DMS153 treated with DMSO at 0.1 percent for 48 hours (cell line): ENCODE measurements around the gene MYH11.
"Not testable (repeated sequence)": the region's sequence is repeated elsewhere in the genome, so short reads cannot be mapped to it uniquely, and the experiment has no call there.

Source experiments
- DNase-seq: peaks from one replicate; lab custom pipeline; 2025; ENCODE audit not compliant: unreplicated experiment; lab: John Stamatoyannopoulos, UW

MYH11 gene

GRCh38 chr16:15723808-15724207, 133.0 kb downstream of the MYH11 start:
- no peak for DNase-seq

GRCh38 chr16:15721018-15721417, 135.8 kb downstream of the MYH11 start:
- DNase-seq = no peak

- no peak for DNase-seq
Measured at GRCh38 chr16:15716694-15717447, 140.0 kb downstream of the MYH11 start.

GRCh38 chr16:15715221-15715620, 141.6 kb downstream of the MYH11 start:
- DNase-seq = no peak

GRCh38 chr16:15714393-15715172, 142.2 kb downstream of the MYH11 start:
- no peak for DNase-seq

GRCh38 chr16:15708997-15709396, 147.8 kb downstream of the MYH11 start:
- no peak for DNase-seq

GRCh38 chr16:15708096-15708495, 148.7 kb downstream of the MYH11 start:
- DNase-seq = no peak

GRCh38 chr16:15707332-15707731, 149.5 kb downstream of the MYH11 start:
- no peak for DNase-seq

GRCh38 chr16:15705064-15705565, 151.7 kb downstream of the MYH11 start:
- no peak for DNase-seq

GRCh38 chr16:15704545-15704987, 152.3 kb downstream of the MYH11 start:
- DNase-seq = peak; percentile 27

GRCh38 chr16:15703029-15703736, 153.6 kb downstream of the MYH11 start:
- DNase-seq = no peak

GRCh38 chr16:15701975-15702970, 154.6 kb downstream of the MYH11 start:
- DNase-seq = no peak

GRCh38 chr16:15701367-15701766, 155.5 kb downstream of the MYH11 start:
- DNase-seq = no peak

- DNase-seq = no peak
Measured at GRCh38 chr16:15699819-15700218, 157.0 kb downstream of the MYH11 start.

- DNase-seq = no peak
Measured at GRCh38 chr16:15694499-15694898, 162.3 kb downstream of the MYH11 start.

- DNase-seq = not testable (repeated sequence)
Measured at GRCh38 chr16:15692508-15692907, 164.3 kb downstream of the MYH11 start.

- DNase-seq = no peak
Measured at GRCh38 chr16:15691046-15691445, 165.8 kb downstream of the MYH11 start.

GRCh38 chr16:15690296-15690695, 166.5 kb downstream of the MYH11 start:
- DNase-seq = no peak

- no peak for DNase-seq
Measured at GRCh38 chr16:15689290-15689689, 167.5 kb downstream of the MYH11 start.

GRCh38 chr16:15686287-15686686, 170.5 kb downstream of the MYH11 start:
- no peak for DNase-seq
